H1 (cell line): ENCODE results near the gene COL25A1. TPM values are rescaled to one million over a fixed set of nuclear protein-coding genes. Genes with fewer than 3 reads are reported as not detected.

Experiments used
- HDAC2 ChIP-seq, 2 experiments: fragments of 300-600 bp in 1 of 2; sonication (generic) in 1 of 2; IDR thresholded peaks; 2 replicates each; pipeline ENCODE4 v1.6.1; 2011 to 2012; ENCODE audit warnings: low read depth in 2 of 2, low read length in 2 of 2, mild to moderate bottlenecking in 2 of 2, moderate library complexity in 2 of 2, borderline replicate concordance in 1 of 2, inconsistent platforms in 1 of 2
- POLR2A ChIP-seq, 2 experiments: IDR thresholded peaks; 1 replicate in 1 of 2; 2 replicates in 1 of 2; pipeline ENCODE4 v1.6.1; 2011; ENCODE audit warnings: low read depth in 2 of 2, low read length in 2 of 2, mild to moderate bottlenecking in 2 of 2; ENCODE audit errors: control extremely low read depth in 1 of 2
- SAP30 ChIP-seq: fragments of 300-600 bp; sonication (generic); IDR thresholded peaks from 2 replicates; pipeline ENCODE4 v1.7.1; 2012; ENCODE audit warnings: low read length, moderate library complexity, mild to moderate bottlenecking, inconsistent platforms; ENCODE audit not compliant: insufficient read depth, insufficient replicate concordance
- SIX5 ChIP-seq: IDR thresholded peaks from 2 replicates; pipeline ENCODE4 v1.6.1; 2011; ENCODE audit warnings: mild to moderate bottlenecking, low read depth, low read length
- polyA plus RNA-seq, 7 experiments: library from polyadenylated mRNA; depleted of rRNA in 3 of 7; stranded (reverse) in 5 of 7; unstranded in 2 of 7; fragments of >200 nt in 5 of 7; fragments of 200-250 nt in 2 of 7; gene quantifications; 1 replicate in 5 of 7; 2 replicates in 1 of 7; 4 replicates in 1 of 7; pipeline versions ENCODE4 v1.2.1 to v1.2.3, GENCODE V29; 2011 to 2013; ENCODE audit warnings: missing spikeins in 2 of 7, mixed read lengths in 2 of 7
- total RNA-seq: library from RNA; stranded (reverse); fragmentation: NEBNext Ultra II Directional; extraction: Animal tissue kit (Norgen Biotek cat#: 25700); gene quantifications from 2 replicates; pipeline ENCODE4 v1.2.1, GENCODE V29; 2021

The COL25A1 gene
- total and polyA plus RNA-seq, 2 of the 8 experiments (the other 6 are each of a cell fraction or from before 2014, with no cell fraction given), result 1.1 to 8.3 TPM

DNA sequence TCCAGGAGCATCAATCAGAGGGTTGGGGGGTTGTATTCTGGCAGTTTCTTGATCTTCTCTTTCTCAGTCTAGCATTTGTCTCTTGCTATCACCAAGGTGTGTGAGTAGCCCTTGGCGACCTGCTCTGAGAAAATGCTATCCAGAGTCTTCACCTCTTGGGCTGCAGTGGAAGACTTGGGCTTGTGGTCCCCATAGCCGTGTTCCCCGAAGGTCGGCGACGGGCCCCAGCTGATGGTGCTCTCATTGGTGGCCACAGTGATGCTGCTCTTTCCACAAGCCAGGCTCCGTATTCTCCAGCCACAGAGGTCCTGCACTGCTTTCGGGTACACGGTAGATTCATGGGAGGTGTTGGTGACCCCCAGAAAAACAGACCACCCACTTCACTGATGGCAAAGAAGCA, 513.7 kb downstream of the COL25A1 start (continued):
- TF ChIP-seq SAP30 (no peak), SIX5 (no peak), HDAC2 (IDR thresholded peaks at IDR 0.05; ENCODE audit: borderline replicate concordance in 1 of 2, low read depth in 2 of 2, low read length in 2 of 2) (no peak), POLR2A (IDR thresholded peaks at IDR 0.05; ENCODE audit: control extremely low read depth in 1 of 2, low read depth in 2 of 2, low read length in 2 of 2) (no peak)
